SK-N-SH treated with all-trans-retinoic acid at 6 μM for 48 hours (cell line): ENCODE measurements around the gene DPP6.

Experiments
- ATAC-seq: fragments of 200-7000 bp; cut with Tn5 transposase; 3 replicates; pipeline ENCODE4 v1.9.1; 2020; ENCODE audit warnings: mild to moderate bottlenecking, moderate library complexity
- ARNTL ChIP-seq: fragments of 450-650 bp; formaldehyde crosslinking; IDR thresholded peaks from 2 replicates; pipeline ENCODE4 v1.5.0; 2020; ENCODE audit warnings: low read depth, mild to moderate bottlenecking, moderate library complexity, borderline replicate concordance
- CSDC2 ChIP-seq: fragments of 250-450 bp; sonication (Bioruptor Pico); IDR thresholded peaks from 2 replicates; pipeline ENCODE4 v1.5.0; 2020; ENCODE audit warnings: mild to moderate bottlenecking, moderate library complexity
- CSRNP3 ChIP-seq: fragments of 250-450 bp; sonication (Bioruptor Pico); IDR thresholded peaks from 2 replicates; pipeline ENCODE4 v1.5.1; 2021; ENCODE audit warnings: mild to moderate bottlenecking, moderate library complexity
- ESRRG ChIP-seq: fragments of 250-450 bp; sonication (Bioruptor Pico); IDR thresholded peaks from 2 replicates; pipeline ENCODE4 v1.6.1; 2021; ENCODE audit warnings: mild to moderate bottlenecking
- GLIS3 ChIP-seq: fragments of 250-450 bp; sonication (Bioruptor Pico); IDR thresholded peaks from 2 replicates; pipeline ENCODE4 v1.5.0; 2020; ENCODE audit warnings: mild to moderate bottlenecking, moderate library complexity
- ISL1 ChIP-seq: fragments of 250-450 bp; sonication (Bioruptor Pico); IDR thresholded peaks from 2 replicates; pipeline ENCODE4 v2.1.2; 2022; ENCODE audit warnings: mild to moderate bottlenecking, moderate library complexity
- OSR1 ChIP-seq: fragments of 250-450 bp; sonication (Bioruptor Pico); IDR thresholded peaks from 2 replicates; pipeline ENCODE4 v1.8.0; 2022; ENCODE audit warnings: moderate library complexity, mild to moderate bottlenecking, inconsistent platforms
- PPARA ChIP-seq: fragments of 250-450 bp; sonication (Bioruptor Pico); IDR thresholded peaks from 2 replicates; pipeline ENCODE4 v1.5.0; 2020; ENCODE audit warnings: mild to moderate bottlenecking, borderline replicate concordance
- RARB ChIP-seq: fragments of 250-450 bp; sonication (Bioruptor Pico); IDR thresholded peaks from 2 replicates; pipeline ENCODE4 v1.8.0; 2021; ENCODE audit warnings: mild to moderate bottlenecking, moderate library complexity
- SNAI2 ChIP-seq: fragments of 250-450 bp; sonication (Bioruptor Pico); IDR thresholded peaks from 2 replicates; pipeline ENCODE4 v1.5.0; 2020; ENCODE audit warnings: mild to moderate bottlenecking, moderate library complexity
- TCF4 ChIP-seq: fragments of 250-450 bp; sonication (Bioruptor Pico); IDR thresholded peaks from 2 replicates; pipeline ENCODE4 v1.8.0; 2021; ENCODE audit warnings: mild to moderate bottlenecking, moderate library complexity, borderline replicate concordance
- TOX ChIP-seq: fragments of 250-450 bp; sonication (Bioruptor Pico); IDR thresholded peaks from 2 replicates; pipeline ENCODE4 v1.8.0; 2021; ENCODE audit warnings: mild to moderate bottlenecking, moderate library complexity, borderline replicate concordance
- ZC3H10 ChIP-seq: fragments of 250-450 bp; sonication (Bioruptor Pico); IDR thresholded peaks from 2 replicates; pipeline ENCODE4 v1.5.1; 2021; ENCODE audit warnings: mild to moderate bottlenecking, moderate library complexity
- ZFP3 ChIP-seq: fragments of 250-450 bp; sonication (Bioruptor Pico); IDR thresholded peaks from 2 replicates; pipeline ENCODE4 v1.5.0; 2020; ENCODE audit warnings: mild to moderate bottlenecking, moderate library complexity
- ZFP30 ChIP-seq: fragments of 450-650 bp; formaldehyde crosslinking; IDR thresholded peaks from 2 replicates; pipeline ENCODE4 v1.5.0; 2022; ENCODE audit warnings: mild to moderate bottlenecking, moderate library complexity
- ZNF565 ChIP-seq: fragments of 450-650 bp; formaldehyde crosslinking; conservative IDR thresholded peaks from 2 replicates; pipeline ENCODE4 v1.5.0; 2020; ENCODE audit warnings: low read depth, mild to moderate bottlenecking, moderate library complexity
- ZNF70 ChIP-seq: fragments of 450-650 bp; formaldehyde crosslinking; IDR thresholded peaks from 2 replicates; pipeline ENCODE4 v1.5.0; 2020; ENCODE audit warnings: mild to moderate bottlenecking, moderate library complexity
- ZNF8 ChIP-seq: fragments of 450-650 bp; formaldehyde crosslinking; IDR thresholded peaks from 2 replicates; pipeline ENCODE4 v1.5.0; 2020; ENCODE audit warnings: mild to moderate bottlenecking, moderate library complexity
- TF ChIP-seq, protein P1 (sequence below): fragments of 250-450 bp; sonication (Bioruptor Pico); IDR thresholded peaks from 2 replicates; pipeline ENCODE4 v1.5.0; 2020; ENCODE audit warnings: mild to moderate bottlenecking, moderate library complexity
- TF ChIP-seq, protein P2 (sequence below): fragments of 250-450 bp; sonication (Bioruptor Pico); IDR thresholded peaks from 2 replicates; pipeline ENCODE4 v1.8.0; 2020; ENCODE audit warnings: mild to moderate bottlenecking, moderate library complexity, borderline replicate concordance

Gene DPP6

DNA sequence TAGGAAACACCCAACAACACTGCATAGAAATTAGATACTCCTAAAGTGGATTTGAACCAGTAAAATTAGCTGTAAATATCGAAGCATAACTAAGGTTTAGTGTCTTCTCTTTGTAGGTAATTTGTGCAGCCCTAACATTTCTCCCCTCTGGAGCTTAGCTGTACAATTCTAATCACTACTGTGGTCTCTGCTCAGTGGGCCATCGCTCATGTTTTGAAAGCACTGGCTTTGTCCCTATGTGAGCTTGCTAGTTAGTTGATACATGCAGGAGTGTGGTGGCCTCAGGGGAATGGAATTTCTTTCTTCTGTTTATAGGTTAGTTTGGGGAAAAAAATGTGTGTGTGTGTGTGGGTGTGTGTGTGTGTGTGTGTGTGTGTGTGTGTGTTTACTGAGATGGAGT is 373.1 kb downstream of the DPP6 start:
- TF ChIP-seq RARB (CRISPR knock-in tag) (no peak), ZFP30 (CRISPR knock-in tag) (no peak), ARNTL (no peak), OSR1 (CRISPR knock-in tag) (no peak), TOX (CRISPR knock-in tag) (no peak), ZNF565 (CRISPR knock-in tag) (no peak), CSRNP3 (no peak), ZC3H10 (CRISPR knock-in tag) (no peak)
- TF ChIP-seq, protein P1, sequence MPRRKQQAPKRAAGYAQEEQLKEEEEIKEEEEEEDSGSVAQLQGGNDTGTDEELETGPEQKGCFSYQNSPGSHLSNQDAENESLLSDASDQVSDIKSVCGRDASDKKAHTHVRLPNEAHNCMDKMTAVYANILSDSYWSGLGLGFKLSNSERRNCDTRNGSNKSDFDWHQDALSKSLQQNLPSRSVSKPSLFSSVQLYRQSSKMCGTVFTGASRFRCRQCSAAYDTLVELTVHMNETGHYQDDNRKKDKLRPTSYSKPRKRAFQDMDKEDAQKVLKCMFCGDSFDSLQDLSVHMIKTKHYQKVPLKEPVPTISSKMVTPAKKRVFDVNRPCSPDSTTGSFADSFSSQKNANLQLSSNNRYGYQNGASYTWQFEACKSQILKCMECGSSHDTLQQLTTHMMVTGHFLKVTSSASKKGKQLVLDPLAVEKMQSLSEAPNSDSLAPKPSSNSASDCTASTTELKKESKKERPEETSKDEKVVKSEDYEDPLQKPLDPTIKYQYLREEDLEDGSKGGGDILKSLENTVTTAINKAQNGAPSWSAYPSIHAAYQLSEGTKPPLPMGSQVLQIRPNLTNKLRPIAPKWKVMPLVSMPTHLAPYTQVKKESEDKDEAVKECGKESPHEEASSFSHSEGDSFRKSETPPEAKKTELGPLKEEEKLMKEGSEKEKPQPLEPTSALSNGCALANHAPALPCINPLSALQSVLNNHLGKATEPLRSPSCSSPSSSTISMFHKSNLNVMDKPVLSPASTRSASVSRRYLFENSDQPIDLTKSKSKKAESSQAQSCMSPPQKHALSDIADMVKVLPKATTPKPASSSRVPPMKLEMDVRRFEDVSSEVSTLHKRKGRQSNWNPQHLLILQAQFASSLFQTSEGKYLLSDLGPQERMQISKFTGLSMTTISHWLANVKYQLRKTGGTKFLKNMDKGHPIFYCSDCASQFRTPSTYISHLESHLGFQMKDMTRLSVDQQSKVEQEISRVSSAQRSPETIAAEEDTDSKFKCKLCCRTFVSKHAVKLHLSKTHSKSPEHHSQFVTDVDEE (CRISPR knock-in tag), result no peak
- ATAC-seq, result no peak

- TF ChIP-seq ARNTL (no peak), TOX (CRISPR knock-in tag) (no peak), ZFP30 (CRISPR knock-in tag) (no peak), GLIS3 (CRISPR knock-in tag) (no peak), ZC3H10 (CRISPR knock-in tag) (no peak), OSR1 (CRISPR knock-in tag) (no peak), CSRNP3 (no peak), PPARA (CRISPR knock-in tag) (no peak), ZNF565 (CRISPR knock-in tag) (no peak), SNAI2 (CRISPR knock-in tag) (no peak)
- TF ChIP-seq, protein P1 (CRISPR knock-in tag), result no peak
Measured at GRCh38 chr7:154426778-154427177, 374.6 kb downstream of the DPP6 start.

DNA sequence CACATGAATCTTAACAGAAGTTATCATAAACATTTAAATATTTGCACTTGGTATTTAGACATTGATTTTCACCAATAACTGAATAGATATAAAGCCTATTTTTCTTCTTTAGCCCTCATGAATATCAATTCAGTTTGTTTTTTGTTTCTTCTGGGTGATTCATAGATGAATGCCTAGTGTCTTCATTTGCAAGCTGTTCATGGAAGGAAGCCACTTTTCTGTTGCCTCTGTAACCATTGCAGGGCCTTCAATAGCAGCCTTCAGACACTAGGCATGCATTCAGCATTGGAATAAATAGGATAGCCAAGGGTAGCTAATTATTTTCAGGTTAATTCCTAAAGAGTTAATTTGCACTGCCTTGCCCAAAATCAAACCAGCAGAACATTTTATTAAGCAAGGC is 375.3 kb downstream of the DPP6 start:
- ATAC-seq, result no peak
- TF ChIP-seq OSR1 (CRISPR knock-in tag), result no peak
- no peak for TF ChIP-seq ZFP3 (CRISPR knock-in tag)
- TF ChIP-seq, protein P1 (CRISPR knock-in tag), result no peak
- no peak for TF ChIP-seq SNAI2 (CRISPR knock-in tag)
- TF ChIP-seq GLIS3 (CRISPR knock-in tag), result no peak
- TF ChIP-seq CSRNP3, result no peak
- TF ChIP-seq, protein P2, sequence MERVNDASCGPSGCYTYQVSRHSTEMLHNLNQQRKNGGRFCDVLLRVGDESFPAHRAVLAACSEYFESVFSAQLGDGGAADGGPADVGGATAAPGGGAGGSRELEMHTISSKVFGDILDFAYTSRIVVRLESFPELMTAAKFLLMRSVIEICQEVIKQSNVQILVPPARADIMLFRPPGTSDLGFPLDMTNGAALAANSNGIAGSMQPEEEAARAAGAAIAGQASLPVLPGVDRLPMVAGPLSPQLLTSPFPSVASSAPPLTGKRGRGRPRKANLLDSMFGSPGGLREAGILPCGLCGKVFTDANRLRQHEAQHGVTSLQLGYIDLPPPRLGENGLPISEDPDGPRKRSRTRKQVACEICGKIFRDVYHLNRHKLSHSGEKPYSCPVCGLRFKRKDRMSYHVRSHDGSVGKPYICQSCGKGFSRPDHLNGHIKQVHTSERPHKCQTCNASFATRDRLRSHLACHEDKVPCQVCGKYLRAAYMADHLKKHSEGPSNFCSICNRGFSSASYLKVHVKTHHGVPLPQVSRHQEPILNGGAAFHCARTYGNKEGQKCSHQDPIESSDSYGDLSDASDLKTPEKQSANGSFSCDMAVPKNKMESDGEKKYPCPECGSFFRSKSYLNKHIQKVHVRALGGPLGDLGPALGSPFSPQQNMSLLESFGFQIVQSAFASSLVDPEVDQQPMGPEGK (CRISPR knock-in tag), result no peak
- no peak for TF ChIP-seq ZNF70 (CRISPR knock-in tag)
- TF ChIP-seq ESRRG (CRISPR knock-in tag), result no peak
- TF ChIP-seq ISL1 (CRISPR knock-in tag), result no peak
- TF ChIP-seq RARB (CRISPR knock-in tag), result no peak
- TF ChIP-seq ZC3H10 (CRISPR knock-in tag), result no peak
- no peak for TF ChIP-seq PPARA (CRISPR knock-in tag)
- no peak for TF ChIP-seq ARNTL
- TF ChIP-seq CSDC2 (CRISPR knock-in tag), result no peak
- no peak for TF ChIP-seq ZNF8 (CRISPR knock-in tag)
- TF ChIP-seq TCF4, result no peak

More at GRCh38 chr7:154426778-154427177, 374.6 kb downstream of the DPP6 start:
- no peak for ATAC-seq
